OCI-LY7 (cell line): ENCODE data around the gene OTP.

Experiments used
- EZH2phosphoT487 ChIP-seq: fragments of 200-600 bp; sonication (generic); IDR thresholded peaks from 2 replicates; pipeline ENCODE4 v1.6.1; 2018; ENCODE audit warnings: low read depth, borderline replicate concordance, mild to moderate bottlenecking, mixed run types, antibody characterized with exemption, low read length, moderate library complexity, mixed read lengths
- TF ChIP-seq, protein P1 (sequence below): fragments of 200-600 bp; sonication (generic); conservative IDR thresholded peaks from 2 replicates; pipeline ENCODE4 v1.5.1; 2014; ENCODE audit warnings: mild to moderate bottlenecking, antibody characterized with exemption, low read length, moderate library complexity, mixed read lengths

DNA sequence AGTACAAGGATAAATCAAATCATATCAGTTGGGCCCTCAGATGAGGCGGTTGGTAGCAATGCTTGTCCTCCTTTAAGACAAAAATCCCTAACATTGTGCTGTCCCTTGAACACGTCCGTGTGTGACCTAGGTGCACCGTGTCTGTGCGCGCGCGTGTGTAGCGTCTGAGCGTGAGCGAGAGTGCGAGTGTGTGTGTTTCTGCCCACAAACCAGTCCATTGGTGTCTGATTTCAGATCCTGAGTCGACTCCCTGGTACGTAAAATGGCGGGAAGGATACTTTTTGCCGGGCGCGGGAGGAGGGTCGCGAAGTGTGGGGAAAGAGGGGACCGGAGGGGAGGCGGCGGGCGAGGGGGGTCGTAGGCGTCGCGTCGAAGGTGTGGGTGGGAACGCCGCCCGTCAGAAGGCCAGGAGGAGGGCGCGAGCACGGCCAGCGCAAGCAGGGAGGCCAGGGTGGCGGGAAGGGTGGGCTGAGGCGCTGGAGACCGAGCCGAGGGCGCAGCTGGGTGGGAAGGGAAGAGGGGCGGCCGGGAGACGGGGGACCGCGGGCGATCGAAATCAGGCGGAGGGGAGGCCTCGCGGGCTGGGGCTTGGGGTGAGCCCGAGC lies 8.9 kb downstream of the OTP start:
- TF ChIP-seq, protein P1, sequence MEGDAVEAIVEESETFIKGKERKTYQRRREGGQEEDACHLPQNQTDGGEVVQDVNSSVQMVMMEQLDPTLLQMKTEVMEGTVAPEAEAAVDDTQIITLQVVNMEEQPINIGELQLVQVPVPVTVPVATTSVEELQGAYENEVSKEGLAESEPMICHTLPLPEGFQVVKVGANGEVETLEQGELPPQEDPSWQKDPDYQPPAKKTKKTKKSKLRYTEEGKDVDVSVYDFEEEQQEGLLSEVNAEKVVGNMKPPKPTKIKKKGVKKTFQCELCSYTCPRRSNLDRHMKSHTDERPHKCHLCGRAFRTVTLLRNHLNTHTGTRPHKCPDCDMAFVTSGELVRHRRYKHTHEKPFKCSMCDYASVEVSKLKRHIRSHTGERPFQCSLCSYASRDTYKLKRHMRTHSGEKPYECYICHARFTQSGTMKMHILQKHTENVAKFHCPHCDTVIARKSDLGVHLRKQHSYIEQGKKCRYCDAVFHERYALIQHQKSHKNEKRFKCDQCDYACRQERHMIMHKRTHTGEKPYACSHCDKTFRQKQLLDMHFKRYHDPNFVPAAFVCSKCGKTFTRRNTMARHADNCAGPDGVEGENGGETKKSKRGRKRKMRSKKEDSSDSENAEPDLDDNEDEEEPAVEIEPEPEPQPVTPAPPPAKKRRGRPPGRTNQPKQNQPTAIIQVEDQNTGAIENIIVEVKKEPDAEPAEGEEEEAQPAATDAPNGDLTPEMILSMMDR = no peak
- no peak for TF ChIP-seq EZH2phosphoT487
